ENCODE data around the gene LYPD8.
"Not testable (repeated sequence)": the region's sequence is repeated elsewhere in the genome, so short reads cannot be mapped to it uniquely, and the experiment has no call there.

The LYPD8 gene

GRCh38 chr1:248755517-248755916 lies at the start of gene LYPD8:
LYPD8 (minus strand) TSS chr1:248755759; CDS start chr1:248751081, 4,678 bp downstream.
- TF ChIP-seq GATA1 (IDR thresholded peaks at IDR 0.05; ENCODE audit: low read depth, low read length) (no peak), POLR2A (IDR thresholded peaks at IDR 0.05; ENCODE audit: low read length) (no peak)
- no peak for DNase-seq

- no peak for DNase-seq
- no peak for TF ChIP-seq POLR2A (IDR thresholded peaks at IDR 0.05; ENCODE audit: low read length)
- TF ChIP-seq GATA1 (IDR thresholded peaks at IDR 0.05; ENCODE audit: low read depth, low read length) = no peak
Measured at GRCh38 chr1:248804771-248805681, 49.5 kb upstream of the LYPD8 start.

- not testable (repeated sequence) for DNase-seq
Measured at GRCh38 chr1:248803501-248803900, 47.9 kb upstream of the LYPD8 start.

- TF ChIP-seq POLR2A (IDR thresholded peaks at IDR 0.05; ENCODE audit: low read length) (no peak), GATA1 (IDR thresholded peaks at IDR 0.05; ENCODE audit: low read depth, low read length) (no peak)
- DNase-seq = no peak
Measured at GRCh38 chr1:248802454-248802853, 46.9 kb upstream of the LYPD8 start.

- TF ChIP-seq GATA1 (IDR thresholded peaks at IDR 0.05; ENCODE audit: low read depth, low read length) (no peak), POLR2A (IDR thresholded peaks at IDR 0.05; ENCODE audit: low read length) (no peak)
- no peak for DNase-seq
Measured at GRCh38 chr1:248800459-248800858, 44.9 kb upstream of the LYPD8 start.

GRCh38 chr1:248798791-248799190 lies 43.2 kb upstream of the LYPD8 start:
- no peak for TF ChIP-seq GATA1 (IDR thresholded peaks at IDR 0.05; ENCODE audit: low read depth, low read length)
- no peak for TF ChIP-seq POLR2A (IDR thresholded peaks at IDR 0.05; ENCODE audit: low read length)
- no peak for DNase-seq

- DNase-seq = not testable (repeated sequence)
Measured at GRCh38 chr1:248794663-248795062, 39.1 kb upstream of the LYPD8 start.

GRCh38 chr1:248793592-248793991 lies 38.0 kb upstream of the LYPD8 start:
- DNase-seq = no peak
- no peak for TF ChIP-seq GATA1 (IDR thresholded peaks at IDR 0.05; ENCODE audit: low read depth, low read length)
- no peak for TF ChIP-seq POLR2A (IDR thresholded peaks at IDR 0.05; ENCODE audit: low read length)

GRCh38 chr1:248792342-248792741 lies 36.8 kb upstream of the LYPD8 start:
- TF ChIP-seq POLR2A (IDR thresholded peaks at IDR 0.05; ENCODE audit: low read length) = no peak
- TF ChIP-seq GATA1 (IDR thresholded peaks at IDR 0.05; ENCODE audit: low read depth, low read length) = no peak
- no peak for DNase-seq

GRCh38 chr1:248791010-248791409 lies 35.5 kb upstream of the LYPD8 start:
- no peak for TF ChIP-seq GATA1 (IDR thresholded peaks at IDR 0.05; ENCODE audit: low read depth, low read length)
- no peak for TF ChIP-seq POLR2A (IDR thresholded peaks at IDR 0.05; ENCODE audit: low read length)
- DNase-seq = no peak

- no peak for DNase-seq
- no peak for TF ChIP-seq POLR2A (IDR thresholded peaks at IDR 0.05; ENCODE audit: low read length)
- TF ChIP-seq GATA1 (IDR thresholded peaks at IDR 0.05; ENCODE audit: low read depth, low read length) = no peak
Measured at GRCh38 chr1:248790456-248790855, 34.9 kb upstream of the LYPD8 start.

GRCh38 chr1:248789337-248789736 lies 33.8 kb upstream of the LYPD8 start:
- not testable (repeated sequence) for DNase-seq

- no peak for DNase-seq
- TF ChIP-seq POLR2A (IDR thresholded peaks at IDR 0.05; ENCODE audit: low read length) (no peak), GATA1 (IDR thresholded peaks at IDR 0.05; ENCODE audit: low read depth, low read length) (no peak)
Measured at GRCh38 chr1:248788327-248788726, 32.8 kb upstream of the LYPD8 start.

GRCh38 chr1:248787430-248787829 lies 31.9 kb upstream of the LYPD8 start:
- TF ChIP-seq POLR2A (IDR thresholded peaks at IDR 0.05; ENCODE audit: low read length) (no peak), GATA1 (IDR thresholded peaks at IDR 0.05; ENCODE audit: low read depth, low read length) (no peak)
- no peak for DNase-seq

GRCh38 chr1:248786156-248786555 lies 30.6 kb upstream of the LYPD8 start:
- TF ChIP-seq GATA1 (IDR thresholded peaks at IDR 0.05; ENCODE audit: low read depth, low read length) = no peak
- no peak for TF ChIP-seq POLR2A (IDR thresholded peaks at IDR 0.05; ENCODE audit: low read length)
- no peak for DNase-seq

All from erythroblast (primary cell).